ENCODE results near the gene MSGN1. TPM values are rescaled to one million over a fixed set of nuclear protein-coding genes. Genes with fewer than 3 reads are reported as not detected.

The MSGN1 gene
- total RNA-seq, 1 donor from 2014 or later: not detected

- Mint-ChIP-seq H3K36me3 (ENCODE audit: low read depth, unreplicated experiment) (no peaks in the 10 kb centered on the region), H3K9me3 (ENCODE audit: unreplicated experiment) (no peaks in the 10 kb centered on the region), H3K27ac (ENCODE audit: unreplicated experiment) (no peak overlapping the region), H3K4me1 (ENCODE audit: low read depth, unreplicated experiment) (peaks cover 3% of the 10 kb centered on the region), H3K4me3 (ENCODE audit: unreplicated experiment) (no peak overlapping the region), H3K27me3 (ENCODE audit: low read depth, unreplicated experiment) (no peaks in the 10 kb centered on the region)
- DNase-seq (ENCODE audit: low read depth) (no peak), FAIRE-seq (no peak)
- no peaks in the 10 kb centered on the region for H3K9me3 ChIP-seq (ENCODE audit: insufficient read depth, low read depth, low read length)
- no peaks in the 10 kb centered on the region for H3K79me2 ChIP-seq (ENCODE audit: insufficient read depth, low read length)
- peaks cover 14% of the 10 kb centered on the region for H3K36me3 ChIP-seq (ENCODE audit: insufficient read depth, low read length)
- H3K4me3 ChIP-seq (ENCODE audit: insufficient read depth, low read depth, low read length): no peak overlapping the region
- H3K27ac ChIP-seq (ENCODE audit: low read depth, low read length): no peak overlapping the region
- H4K20me1 ChIP-seq (ENCODE audit: insufficient read depth, low read length): no peaks in the 10 kb centered on the region
- no peak overlapping the region for H2AFZ ChIP-seq (ENCODE audit: low read depth, low read length)
- H3K27me3 ChIP-seq (ENCODE audit: insufficient read depth, low read length): no peaks in the 10 kb centered on the region
- no peaks in the 10 kb centered on the region for H3K4me1 ChIP-seq (ENCODE audit: insufficient read depth, low read length)
- H3K9ac ChIP-seq (ENCODE audit: low read length): no peak overlapping the region
- TF ChIP-seq EZH2 (IDR thresholded peaks at IDR 0.05; ENCODE audit: insufficient read depth, low read length) (no peak), CTCF (IDR thresholded peaks at IDR 0.05; ENCODE audit: insufficient read depth, low read depth, low read length) (no peak)
- no peak overlapping the region for H3K4me2 ChIP-seq (ENCODE audit: low read length)
Observed at GRCh38 chr2:17781482-17781881, 34.8 kb upstream of the MSGN1 start.

DNA sequence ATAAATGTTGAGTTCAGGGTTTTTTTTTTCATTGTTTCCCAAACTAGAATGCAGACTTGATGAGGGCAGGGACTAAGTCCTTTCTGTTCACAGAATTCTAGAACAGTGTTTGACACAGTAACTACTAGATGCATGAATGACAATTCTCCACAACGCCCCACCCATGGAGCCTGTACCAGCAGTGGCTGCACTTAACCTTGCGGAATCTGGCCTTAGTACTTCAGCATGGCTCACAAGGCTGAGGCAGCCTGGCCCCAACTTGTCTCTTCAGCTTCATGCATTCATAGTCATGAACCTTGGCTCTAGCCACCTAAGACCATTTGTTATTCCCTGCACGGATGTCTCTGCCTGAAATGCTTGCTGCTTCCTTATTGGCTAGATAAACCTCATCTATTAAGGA lies 29.5 kb upstream of the MSGN1 start:
- no peak for TF ChIP-seq EZH2 (IDR thresholded peaks at IDR 0.05; ENCODE audit: insufficient read depth, low read length)
- TF ChIP-seq CTCF (IDR thresholded peaks at IDR 0.05; ENCODE audit: insufficient read depth, low read depth, low read length): no peak
- FAIRE-seq (no peak), DNase-seq (ENCODE audit: low read depth) (no peak)
- H3K9me3 Mint-ChIP-seq (ENCODE audit: unreplicated experiment): no peaks in the 10 kb centered on the region
- no peak overlapping the region for H3K27ac ChIP-seq (ENCODE audit: low read depth, low read length)
- H3K9me3 ChIP-seq (ENCODE audit: insufficient read depth, low read depth, low read length): no peaks in the 10 kb centered on the region
- no peak overlapping the region for H3K4me3 Mint-ChIP-seq (ENCODE audit: unreplicated experiment)
- no peaks in the 10 kb centered on the region for H3K27me3 ChIP-seq (ENCODE audit: insufficient read depth, low read length)
- H3K79me2 ChIP-seq (ENCODE audit: insufficient read depth, low read length): no peaks in the 10 kb centered on the region
- no peaks in the 10 kb centered on the region for H3K27me3 Mint-ChIP-seq (ENCODE audit: low read depth, unreplicated experiment)
- no peak overlapping the region for H3K9ac ChIP-seq (ENCODE audit: low read length)
- no peaks in the 10 kb centered on the region for H4K20me1 ChIP-seq (ENCODE audit: insufficient read depth, low read length)
- no peaks in the 10 kb centered on the region for H3K4me1 ChIP-seq (ENCODE audit: insufficient read depth, low read length)
- H3K4me3 ChIP-seq (ENCODE audit: insufficient read depth, low read depth, low read length): no peak overlapping the region
- H3K27ac Mint-ChIP-seq (ENCODE audit: unreplicated experiment): no peak overlapping the region
- H3K36me3 ChIP-seq (ENCODE audit: insufficient read depth, low read length): peaks cover 2% of the 10 kb centered on the region
- H3K4me2 ChIP-seq (ENCODE audit: low read length): no peak overlapping the region
- H3K4me1 Mint-ChIP-seq (ENCODE audit: low read depth, unreplicated experiment): peaks cover 11% of the 10 kb centered on the region
- H3K36me3 Mint-ChIP-seq (ENCODE audit: low read depth, unreplicated experiment): no peaks in the 10 kb centered on the region
- no peak overlapping the region for H2AFZ ChIP-seq (ENCODE audit: low read depth, low read length)

DNA sequence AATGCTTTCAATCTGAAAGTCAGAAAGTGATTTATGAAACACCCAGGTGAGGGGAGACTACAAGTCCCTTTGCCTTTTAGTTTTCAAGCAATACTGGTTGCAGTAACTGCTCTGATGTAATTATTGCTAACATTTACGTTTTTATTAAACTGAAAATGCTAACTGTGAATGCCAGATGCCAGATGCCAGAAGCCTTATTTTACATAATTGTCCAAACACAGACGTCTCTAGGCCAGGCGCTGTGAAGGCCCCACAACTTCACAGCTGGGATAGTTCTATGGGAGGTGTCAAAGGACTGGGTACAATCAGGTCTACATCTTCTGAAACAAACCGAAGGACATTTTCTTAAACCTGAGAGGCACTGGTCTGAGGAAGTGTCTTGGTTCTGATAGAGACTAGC lies 27.5 kb upstream of the MSGN1 start:
- Mint-ChIP-seq H3K9me3 (ENCODE audit: unreplicated experiment) (no peaks in the 10 kb centered on the region), H3K4me3 (ENCODE audit: unreplicated experiment) (no peak overlapping the region), H3K27ac (ENCODE audit: unreplicated experiment) (no peak overlapping the region), H3K27me3 (ENCODE audit: low read depth, unreplicated experiment) (no peaks in the 10 kb centered on the region), H3K36me3 (ENCODE audit: low read depth, unreplicated experiment) (no peaks in the 10 kb centered on the region), H3K4me1 (ENCODE audit: low read depth, unreplicated experiment) (peaks cover 23% of the 10 kb centered on the region)
- FAIRE-seq (no peak), DNase-seq (ENCODE audit: low read depth) (no peak)
- Histone ChIP-seq H3K4me2 (ENCODE audit: low read length) (no peak overlapping the region), H3K27me3 (ENCODE audit: insufficient read depth, low read length) (no peaks in the 10 kb centered on the region), H3K9me3 (ENCODE audit: insufficient read depth, low read depth, low read length) (no peaks in the 10 kb centered on the region), H3K4me1 (ENCODE audit: insufficient read depth, low read length) (no peaks in the 10 kb centered on the region), H4K20me1 (ENCODE audit: insufficient read depth, low read length) (no peaks in the 10 kb centered on the region), H3K9ac (ENCODE audit: low read length) (no peak overlapping the region), H3K4me3 (ENCODE audit: insufficient read depth, low read depth, low read length) (no peak overlapping the region), H3K79me2 (ENCODE audit: insufficient read depth, low read length) (no peaks in the 10 kb centered on the region), H3K36me3 (ENCODE audit: insufficient read depth, low read length) (no peaks in the 10 kb centered on the region), H3K27ac (ENCODE audit: low read depth, low read length) (no peak overlapping the region), H2AFZ (ENCODE audit: low read depth, low read length) (no peak overlapping the region)
- no peak for TF ChIP-seq EZH2 (IDR thresholded peaks at IDR 0.05; ENCODE audit: insufficient read depth, low read length)

Measured in astrocyte (in vitro differentiated cells and primary cell).